Upper lobe of left lung (tissue), 6 donors: Measurements from ENCODE around the gene DRC7. TPM values are rescaled to one million over a fixed set of nuclear protein-coding genes. Genes with fewer than 3 reads are reported as not detected.
"Not testable (repeated sequence)": the region's sequence is repeated elsewhere in the genome, so short reads cannot be mapped to it uniquely, and the experiment has no call there.

Experiments used
- ATAC-seq, 2 donors: fragments of 200-7000 bp; cut with Tn5 transposase; one replicate each; pipeline ENCODE4 v1.9.1; 2022; ENCODE audit warnings: mild to moderate bottlenecking in 2 of 2, moderate library complexity in 2 of 2; ENCODE audit not compliant: low FRiP score in 2 of 2
- DNase-seq, 2 donors: peaks; one replicate each; pipeline ENCODE4 v3.0.0-alpha.2; 2019 to 2020
- H3K27ac ChIP-seq, 4 donors: fragments of 200-600 bp; sonication (generic); one replicate each; pipeline ENCODE4 v1.5.1; 2016 to 2019
- H3K27me3 ChIP-seq, 4 donors: fragments of 200-600 bp; sonication (generic); one replicate each; pipeline ENCODE4 v1.5.1; 2017 to 2019
- H3K36me3 ChIP-seq, 4 donors: fragments of 200-600 bp; sonication (generic); one replicate each; pipeline ENCODE4 v1.5.1; 2016 to 2019
- H3K4me1 ChIP-seq, 4 donors: fragments of 200-600 bp; sonication (generic); one replicate each; pipeline ENCODE4 v1.5.1; 2018 to 2019
- H3K4me3 ChIP-seq, 4 donors: fragments of 200-600 bp; sonication (generic); one replicate each; pipeline ENCODE4 v1.5.1; 2017 to 2019; ENCODE audit warnings: mild to moderate bottlenecking in 2 of 4, moderate library complexity in 1 of 4
- H3K9me3 ChIP-seq, 4 donors: fragments of 200-600 bp; sonication (generic); one replicate each; pipeline ENCODE4 v1.5.1; 2018 to 2019
- CTCF ChIP-seq, 6 experiments: fragments of 450-650 bp in 4 of 6; fragments of 200-600 bp in 2 of 6; sonication (generic) in 2 of 6; IDR thresholded peaks; one replicate each; pipeline ENCODE4 v1.5.1; 2016 to 2019; ENCODE audit warnings: antibody characterized with exemption in 6 of 6
- EP300 ChIP-seq, 4 donors: sonication (generic); formaldehyde crosslinking; IDR thresholded peaks; one replicate each; pipeline ENCODE4 v1.5.1; 2017; ENCODE audit warnings: antibody characterized with exemption in 4 of 4, control low read depth in 2 of 4
- POLR2A ChIP-seq, 4 donors: fragments of 450-650 bp; IDR thresholded peaks; one replicate each; pipeline ENCODE4 v1.5.1; 2016 to 2017; ENCODE audit warnings: antibody characterized with exemption in 4 of 4, mild to moderate bottlenecking in 2 of 4
- POLR2AphosphoS5 ChIP-seq, 2 donors: sonication (generic); formaldehyde crosslinking; IDR thresholded peaks; one replicate each; pipeline ENCODE4 v1.5.1; 2017; ENCODE audit warnings: antibody characterized with exemption in 2 of 2
- WGBS, 2 donors: methylation state at CpG; one replicate each; pipeline ENCODE4 v1.1.5; 2017 to 2018; 5-methylcytosine and 5-hydroxymethylcytosine counted together
- small RNA-seq, 4 donors: library from RNA; depleted of rRNA; stranded (forward); fragments of <200 nt; gene quantifications; one replicate each; pipeline ENCODE3, GENCODE V24; 2016
- total RNA-seq, 6 donors: library from RNA; depleted of rRNA in 4 of 6; stranded (reverse); fragments of >200 nt in 4 of 6; gene quantifications; one replicate each; pipeline versions ENCODE4 v1.1.0 to v1.2.1, GENCODE V29; 2016 to 2021
- donor health status: DM: no; HTN: no; CAD: no; lungs with moderate emphysema.
- donor health status: DM: no; HTN: yes; CAD: no; lungs with severe emphysema.

Gene DRC7
- total RNA-seq, 6 donors from 2014 or later: 1.2 to 15.9 (median 7.8) TPM

- H3K36me3 ChIP-seq: peaks cover 11 to 48% (median 22%) of the 10 kb centered on the region in 4 donors
- peak in 1 of 2 donors; percentile 69 for DNase-seq
- no peak overlapping the region for H3K4me3 ChIP-seq
- H3K27ac ChIP-seq: no peak overlapping the region
- H3K9me3 ChIP-seq: no peaks in the 10 kb centered on the region
- no peaks in the 10 kb centered on the region for H3K27me3 ChIP-seq
- peak in 1 of 2 donors; percentile 34 for ATAC-seq
- TF ChIP-seq EP300 (IDR thresholded peaks at IDR 0.05) (no peak), POLR2AphosphoS5 (IDR thresholded peaks at IDR 0.05) (no peak), POLR2A (IDR thresholded peaks at IDR 0.05) (no peak), CTCF (IDR thresholded peaks at IDR 0.05) (peak in 1 of 6 experiments; percentile 9)
- peaks cover 0 to 7% (median 0%) of the 10 kb centered on the region in 4 donors for H3K4me1 ChIP-seq
- 83 to 88% methylated on average over 13 to 23 of the region's 23 CpGs for WGBS, 2 donors
Observed at GRCh38 chr16:57775661-57776469, 81.3 kb downstream of the DRC7 start.

GRCh38 chr16:57778658-57779057 lies 84.1 kb downstream of the DRC7 start:
- Histone ChIP-seq H3K27me3 (no peaks in the 10 kb centered on the region), H3K4me3 (no peak overlapping the region), H3K9me3 (no peaks in the 10 kb centered on the region), H3K4me1 (peaks cover 0 to 14% (median 4%) of the 10 kb centered on the region in 4 donors), H3K27ac (no peak overlapping the region), H3K36me3 (peaks cover 7 to 46% (median 14%) of the 10 kb centered on the region in 4 donors)
- TF ChIP-seq CTCF (IDR thresholded peaks at IDR 0.05): no peak
- no peak for TF ChIP-seq EP300 (IDR thresholded peaks at IDR 0.05)
- no peak for TF ChIP-seq POLR2A (IDR thresholded peaks at IDR 0.05)
- TF ChIP-seq POLR2AphosphoS5 (IDR thresholded peaks at IDR 0.05): no peak
- no peak for ATAC-seq
- 91 to 92% methylated on average over 5 of the region's 5 CpGs for WGBS, 2 donors
- DNase-seq: no peak

- H3K4me1 ChIP-seq, H3K4me3 ChIP-seq, ATAC-seq, H3K27me3 ChIP-seq, H3K27ac ChIP-seq, H3K9me3 ChIP-seq, DNase-seq: not testable (repeated sequence)
- 86 to 89% methylated on average over 5 of the region's 5 CpGs for WGBS, 2 donors
- H3K36me3 ChIP-seq: peaks cover 7 to 55% (median 19%) of the 10 kb centered on the region in 4 donors
Observed at GRCh38 chr16:57779836-57780235, 85.2 kb downstream of the DRC7 start.

- no peak overlapping the region for H3K27ac ChIP-seq
- TF ChIP-seq POLR2AphosphoS5 (IDR thresholded peaks at IDR 0.05) (no peak), POLR2A (IDR thresholded peaks at IDR 0.05) (no peak), EP300 (IDR thresholded peaks at IDR 0.05) (no peak), CTCF (IDR thresholded peaks at IDR 0.05) (no peak)
- WGBS, 2 donors: 67 to 88% methylated on average over 1 of the region's 1 CpG
Observed at GRCh38 chr16:57781349-57781740, 86.7 kb downstream of the DRC7 start.

More at GRCh38 chr16:57781349-57781740, 86.7 kb downstream of the DRC7 start:
- Histone ChIP-seq H3K9me3 (no peaks in the 10 kb centered on the region), H3K36me3 (peaks cover 2 to 49% (median 16%) of the 10 kb centered on the region in 4 donors), H3K4me1 (peaks cover under 1 to 7% (median 5%) of the 10 kb centered on the region in 4 donors), H3K4me3 (no peak overlapping the region), H3K27me3 (no peaks in the 10 kb centered on the region)
- no peak for ATAC-seq
- DNase-seq: no peak

Small RNA genes lying within 50 kb of the gene (small RNA-seq; reads per million reads assigned to genes)
- 0.25 to 0.77 (median 0.52) reads per million in 4 donors for gene MIR6772

Other genes with a start within 250 kb of the DRC7 start
- 10 to 100 TPM; 21.0 to 44.5 (median 36.5) TPM for gene CIAPIN1, start 247.4 kb upstream of the DRC7 start, total RNA-seq
- 10 to 100 TPM; 33.1 to 47.1 (median 39.4) TPM for gene COQ9, start 247.3 kb upstream of the DRC7 start, total RNA-seq
- 100 to 1,000 TPM in 4 of 6 donors, 10 to 100 TPM in 2; 70.6 to 210 (median 112) TPM for gene POLR2C, start 232.1 kb upstream of the DRC7 start, total RNA-seq
- gene DOK4, start 208.3 kb upstream of the DRC7 start, total RNA-seq: 10 to 100 TPM; 36.7 to 87.3 (median 54.1) TPM
- gene CCDC102A, start 158.2 kb upstream of the DRC7 start, total RNA-seq: 10 to 100 TPM in 5 of 6 donors, 1 to 10 TPM in 1; 8.2 to 41.9 (median 16.5) TPM
- 1 to 10 TPM in 3 of 6 donors, under 1 TPM in 3; 0.76 to 1.8 (median 0.92) TPM for gene ADGRG5, start 152.2 kb upstream of the DRC7 start, total RNA-seq
- 10 to 100 TPM; 34.6 to 89.3 (median 40.4) TPM for gene ADGRG1, start 66.2 kb upstream of the DRC7 start, total RNA-seq
- 10 to 100 TPM in 2 of 6 donors, 1 to 10 TPM in 4; 3.1 to 17.2 (median 8.4) TPM for gene ADGRG3, start 26.5 kb upstream of the DRC7 start, total RNA-seq
- gene KATNB1, start 41.0 kb downstream of the DRC7 start, total RNA-seq: 10 to 100 TPM; 19.6 to 26.6 (median 21.5) TPM
- 100 to 1,000 TPM in 4 of 6 donors, 10 to 100 TPM in 2; 82.6 to 340 (median 110) TPM for gene KIFC3, start 107.7 kb downstream of the DRC7 start, total RNA-seq